ENCODE data around the gene IRX1.

GRCh38 chr5:3634061-3634460 is 38.4 kb downstream of the IRX1 start:
- TF ChIP-seq POLR2AphosphoS5 (IDR thresholded peaks at IDR 0.05; ENCODE audit: insufficient read depth in 1 of 2, low read depth in 1 of 2) (no peak), CTCF (IDR thresholded peaks at IDR 0.05) (no peak), POLR2A (IDR thresholded peaks at IDR 0.05) (no peak)
